Activated B cell treated with CpG ODN at 0.5 μM for 24 hours (primary cell): ENCODE measurements around the gene TUSC2. TPM values are rescaled to one million over a fixed set of nuclear protein-coding genes. Genes with fewer than 3 reads are reported as not detected.

ENCODE experiments used
- ATAC-seq: fragments of 200-7000 bp; cut with Tn5 transposase; one replicate; pipeline ENCODE4 v1.10.0; 2021; ENCODE audit warnings: low read depth, mild to moderate bottlenecking, moderate library complexity
- CTCF ChIA-PET: fragments of 350-600 bp; sonication (Branson Sonifier 250); formaldehyde crosslinking; loops from one replicate; lab custom pipeline; 2021; ENCODE audit warnings: antibody characterized with exemption; lab: Charles Lee
- POLR2A ChIA-PET: fragments of 350-600 bp; sonication (Branson Sonifier 250); formaldehyde crosslinking; loops from one replicate; lab custom pipeline; 2021; ENCODE audit warnings: antibody characterized with exemption; lab: Charles Lee
- DNase-seq: peaks from one replicate; pipeline ENCODE4 v3.0.0; 2022
- H3K27ac Mint-ChIP-seq: one replicate; pipeline ENCODE4 v1.8.0; 2020; ENCODE audit warnings: mixed read lengths
- H3K27me3 Mint-ChIP-seq: one replicate; pipeline ENCODE4 v1.8.0; 2021; ENCODE audit warnings: mixed read lengths
- H3K36me3 Mint-ChIP-seq: one replicate; pipeline ENCODE4 v1.8.0; 2021; ENCODE audit warnings: low read depth, mixed read lengths
- H3K4me1 Mint-ChIP-seq: one replicate; pipeline ENCODE4 v1.8.0; 2021; ENCODE audit warnings: mixed read lengths
- H3K4me3 Mint-ChIP-seq: one replicate; pipeline ENCODE4 v1.8.0; 2020; ENCODE audit warnings: mild to moderate bottlenecking, mixed read lengths
- H3K9me3 Mint-ChIP-seq: one replicate; pipeline ENCODE4 v1.8.0; 2020; ENCODE audit warnings: mixed read lengths
- CTCF ChIP-seq: fragments of 200-600 bp; IDR thresholded peaks from one replicate; pipeline ENCODE4 v1.8.0; 2022; ENCODE audit warnings: antibody characterized with exemption, mild to moderate bottlenecking
- intact Hi-C: fragments of 100-400 bp; cut with micrococcal nuclease; formaldehyde crosslinking; loops from one replicate; pipeline ENCODE4 v1.15.1; 2024
- total RNA-seq: library from RNA; stranded (reverse); gene quantifications from 2 replicates; pipeline ENCODE4 v1.2.3, GENCODE V29; 2022

TUSC2 gene
- total RNA-seq, 1 donor from 2014 or later = 33.4 TPM

- no peak for TF ChIP-seq CTCF
- DNase-seq = no peak
- POLR2A ChIA-PET = interaction anchor here (1.6 to 9.7 kb wide), 3 partner anchors 15 to 25 kb away, joined by 9 to 167 read pairs (median 20); partner anchors contain the start of genes HYAL3, NAA80 and RASSF1
- Mint-ChIP-seq H3K4me1 (peaks cover 41% of the 10 kb centered on the region), H3K36me3 (peaks cover 22% of the 10 kb centered on the region), H3K4me3 (no peak overlapping the region), H3K9me3 (no peaks in the 10 kb centered on the region), H3K27me3 (no peaks in the 10 kb centered on the region), H3K27ac (peak overlapping the region; percentile 7)
- ATAC-seq = no peak
- CTCF ChIA-PET = interaction anchor here (1.0 to 2.5 kb wide), 3 partner anchors 9 to 24 kb away, joined by 3 to 9 read pairs (median 8); partner anchors contain the start of genes HYAL3 and NAA80
- intact Hi-C loops = loop anchor here (5.0 kb wide), 1 partner anchor 1606 kb away; the partner anchor contains the start of gene IP6K2
Measured at GRCh38 chr3:50323092-50323600, 4.9 kb downstream of the TUSC2 start.

DNA sequence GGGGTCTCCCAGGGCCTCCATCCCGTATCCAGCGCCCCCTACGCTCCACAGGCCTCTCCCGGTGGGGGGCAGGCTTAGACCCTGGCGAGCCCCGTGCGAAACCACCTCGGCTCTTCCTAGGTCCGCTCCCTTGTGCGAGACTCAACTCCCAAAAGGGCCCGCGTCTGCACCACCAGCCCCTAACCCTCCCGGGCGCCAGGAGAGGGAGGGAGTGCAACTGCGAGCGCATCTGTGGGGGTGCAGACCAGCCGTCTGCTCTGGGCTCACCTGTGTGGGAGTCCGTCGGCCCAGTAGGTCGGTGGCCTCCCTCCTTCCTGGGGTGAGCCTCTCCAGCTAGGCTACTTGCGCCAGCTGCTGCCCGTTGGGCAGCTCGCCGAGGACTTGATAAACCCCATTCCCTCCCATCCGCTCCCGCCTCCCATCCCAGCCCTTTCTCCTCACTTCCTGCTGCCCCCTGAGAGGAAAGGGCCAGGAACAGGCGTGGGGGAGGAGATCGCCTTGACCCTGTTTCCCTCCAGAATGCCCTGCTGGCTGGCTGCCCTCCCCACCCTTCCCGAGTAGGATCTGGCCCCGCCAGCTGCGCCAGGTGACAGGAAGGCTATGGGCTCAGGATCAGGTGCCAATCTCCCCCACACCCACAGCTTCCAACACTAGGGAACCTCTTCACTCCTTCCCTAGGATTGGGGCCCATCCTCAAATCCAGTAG lies 5.5 kb downstream of the TUSC2 start, which contains the start of gene HYAL2:
Gene HYAL2, minus strand, starts transcription at position 360 of the 706 bp plus-strand sequence. CDS start 2,256 bp downstream, outside the sequence.
- no peak for TF ChIP-seq CTCF
- ATAC-seq = no peak
- intact Hi-C loops = loop anchor here (5.0 kb wide), 1 partner anchor 1605 kb away; the partner anchor contains the start of gene IP6K2
- Mint-ChIP-seq H3K27ac (peak within 1 kb of the TSS; percentile 98), H3K4me1 (peaks cover 40% of the 10 kb centered on the region), H3K27me3 (no peaks in the 10 kb centered on the region), H3K9me3 (no peaks in the 10 kb centered on the region), H3K4me3 (peak within 1 kb of the TSS; percentile 87), H3K36me3 (peaks cover 20% of the 10 kb centered on the region)
- no peak for DNase-seq
- CTCF ChIA-PET = interaction anchor here (2.0 to 2.5 kb wide), 2 partner anchors 15 to 23 kb away, joined by 8 to 9 read pairs; partner anchors contain the start of genes HYAL3 and NAA80
- POLR2A ChIA-PET = interaction anchor here (1.2 to 9.7 kb wide), 3 partner anchors 16 to 86 kb away, joined by 3 to 167 read pairs (median 20); partner anchors contain the start of genes HYAL3, NAA80 and RASSF1

GRCh38 chr3:50322115-50322385 lies 6.0 kb downstream of the TUSC2 start:
- Mint-ChIP-seq H3K9me3 (no peaks in the 10 kb centered on the region), H3K27me3 (no peaks in the 10 kb centered on the region), H3K27ac (no peak overlapping the region), H3K36me3 (peaks cover 20% of the 10 kb centered on the region), H3K4me3 (peak overlapping the region; percentile 87), H3K4me1 (peaks cover 38% of the 10 kb centered on the region)
- intact Hi-C loops = loop anchor here (5.0 kb wide), 1 partner anchor 1605 kb away; the partner anchor contains the start of gene IP6K2
- ChIA-PET CTCF (interaction anchor here (1.0 to 2.5 kb wide), 4 partner anchors 15 to 127 kb away, joined by 3 to 9 read pairs (median 6); partner anchors contain the start of genes HYAL3, NAA80 and RASSF1), POLR2A (interaction anchor here (0.6 to 9.7 kb wide), 8 partner anchors 12 to 86 kb away, joined by 3 to 167 read pairs (median 5); partner anchors contain the start of genes CYB561D2, GNAI2, HYAL3 and IFRD2)
- DNase-seq = no peak
- no peak for TF ChIP-seq CTCF
- no peak for ATAC-seq

DNA sequence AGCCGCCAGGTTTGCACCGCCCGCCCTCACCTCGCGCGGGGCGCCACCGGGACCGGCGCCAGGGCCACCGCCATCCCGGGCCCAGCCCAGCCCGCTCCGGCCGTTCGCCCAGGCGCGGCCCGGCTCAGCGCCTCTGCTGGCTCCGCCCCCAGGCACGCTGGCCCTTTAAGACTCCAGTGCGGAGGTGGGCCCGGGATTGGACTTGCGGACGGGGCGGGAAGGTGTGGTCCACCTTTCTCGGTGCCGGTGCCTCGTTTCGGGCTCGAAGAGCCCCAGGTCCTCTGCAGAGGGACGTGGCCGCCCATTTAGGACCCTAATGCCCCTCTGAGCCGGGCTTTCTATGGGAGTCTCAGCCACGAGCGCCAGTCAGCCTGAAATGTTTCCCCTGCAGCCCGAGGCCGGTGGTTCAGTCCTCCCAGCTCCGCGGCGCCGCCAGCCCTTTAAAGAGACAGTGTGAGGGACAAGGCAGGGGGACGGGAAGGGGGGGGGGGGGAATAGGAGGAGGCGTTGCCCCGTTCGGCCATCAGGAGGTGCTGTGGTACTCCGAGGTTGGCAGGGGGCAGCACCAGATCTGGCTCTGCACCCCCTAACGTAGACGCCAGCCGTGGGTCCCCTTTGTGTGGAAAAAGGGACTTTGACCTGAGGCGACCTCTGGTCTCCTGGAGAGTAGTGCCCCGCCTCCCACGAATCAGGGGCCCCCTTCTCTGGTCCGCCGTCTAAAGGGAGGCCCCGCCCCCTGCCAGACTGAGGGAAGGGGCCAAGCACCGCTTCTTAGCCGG lies 6.5 kb downstream of the TUSC2 start:
- H3K27ac Mint-ChIP-seq = peak overlapping the region; percentile 98

More for the DNA sequence above, 6.5 kb downstream of the TUSC2 start:
- TF ChIP-seq CTCF = no peak
- Mint-ChIP-seq H3K36me3 (peaks cover 20% of the 10 kb centered on the region), H3K9me3 (no peaks in the 10 kb centered on the region), H3K27me3 (no peaks in the 10 kb centered on the region), H3K4me1 (peaks cover 40% of the 10 kb centered on the region), H3K4me3 (peak overlapping the region; percentile 88)
- ATAC-seq (peak; percentile 81), DNase-seq (peak; percentile 88)
- intact Hi-C loops = loop anchor here (1.0 to 5.0 kb wide), 7 partner anchors 15 to 1604 kb away; partner anchors contain the start of genes HYAL3, IFRD2, IP6K2 and NAA80
- CTCF ChIA-PET = interaction anchor here (0.6 to 2.5 kb wide), 7 partner anchors 16 to 1730 kb away, joined by 3 to 9 read pairs (median 3); partner anchors contain the start of genes GNAI2, HYAL3, NAA80 and RASSF1
- POLR2A ChIA-PET = interaction anchor here (0.6 to 9.7 kb wide), 14 partner anchors 11 to 1225 kb away, joined by 3 to 167 read pairs (median 4); partner anchors contain the start of genes CYB561D2, GNAI2, HYAL3 and IFRD2
